ENCODE data around the gene TREML2. TPM values are rescaled to one million over a fixed set of nuclear protein-coding genes. Genes with fewer than 3 reads are reported as not detected.

TREML2 gene
- total RNA-seq, 1 donor from 2014 or later: not detected

DNA sequence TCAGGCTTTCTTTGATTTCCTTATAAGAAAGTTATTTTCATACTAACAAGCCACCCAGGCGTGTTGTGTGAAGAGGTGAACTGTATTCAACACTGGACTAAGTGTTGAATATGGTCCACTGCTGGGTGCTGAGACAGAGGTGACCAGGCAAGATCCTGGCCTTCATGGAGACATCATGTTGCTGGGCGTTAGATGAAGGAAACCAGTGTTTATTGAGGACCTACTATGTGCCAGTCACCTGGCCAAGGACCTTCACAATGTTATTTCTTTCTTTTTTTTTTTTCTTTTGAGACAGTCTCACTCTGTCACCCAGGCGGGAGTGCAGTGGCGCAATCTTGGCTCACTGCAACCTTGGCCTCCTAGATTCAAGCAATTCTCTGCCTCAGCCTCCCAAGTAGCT lies 44.9 kb downstream of the TREML2 start:
- H3K27me3 ChIP-seq (ENCODE audit: low read depth): peaks cover 74% of the 10 kb centered on the region
- H3K4me3 ChIP-seq: no peak overlapping the region
- H3K4me1 ChIP-seq: no peaks in the 10 kb centered on the region
- H3K27ac ChIP-seq (replicated peaks): no peak overlapping the region
- DNase-seq: no peak
- intact Hi-C loops (cut with micrococcal nuclease): no loop called here
- no peaks in the 10 kb centered on the region for H3K9me3 ChIP-seq (replicated peaks)
- TF ChIP-seq, protein P1, sequence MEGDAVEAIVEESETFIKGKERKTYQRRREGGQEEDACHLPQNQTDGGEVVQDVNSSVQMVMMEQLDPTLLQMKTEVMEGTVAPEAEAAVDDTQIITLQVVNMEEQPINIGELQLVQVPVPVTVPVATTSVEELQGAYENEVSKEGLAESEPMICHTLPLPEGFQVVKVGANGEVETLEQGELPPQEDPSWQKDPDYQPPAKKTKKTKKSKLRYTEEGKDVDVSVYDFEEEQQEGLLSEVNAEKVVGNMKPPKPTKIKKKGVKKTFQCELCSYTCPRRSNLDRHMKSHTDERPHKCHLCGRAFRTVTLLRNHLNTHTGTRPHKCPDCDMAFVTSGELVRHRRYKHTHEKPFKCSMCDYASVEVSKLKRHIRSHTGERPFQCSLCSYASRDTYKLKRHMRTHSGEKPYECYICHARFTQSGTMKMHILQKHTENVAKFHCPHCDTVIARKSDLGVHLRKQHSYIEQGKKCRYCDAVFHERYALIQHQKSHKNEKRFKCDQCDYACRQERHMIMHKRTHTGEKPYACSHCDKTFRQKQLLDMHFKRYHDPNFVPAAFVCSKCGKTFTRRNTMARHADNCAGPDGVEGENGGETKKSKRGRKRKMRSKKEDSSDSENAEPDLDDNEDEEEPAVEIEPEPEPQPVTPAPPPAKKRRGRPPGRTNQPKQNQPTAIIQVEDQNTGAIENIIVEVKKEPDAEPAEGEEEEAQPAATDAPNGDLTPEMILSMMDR (IDR thresholded peaks at IDR 0.05; ENCODE audit: borderline replicate concordance): no peak
- no peaks in the 10 kb centered on the region for H3K36me3 ChIP-seq

DNA sequence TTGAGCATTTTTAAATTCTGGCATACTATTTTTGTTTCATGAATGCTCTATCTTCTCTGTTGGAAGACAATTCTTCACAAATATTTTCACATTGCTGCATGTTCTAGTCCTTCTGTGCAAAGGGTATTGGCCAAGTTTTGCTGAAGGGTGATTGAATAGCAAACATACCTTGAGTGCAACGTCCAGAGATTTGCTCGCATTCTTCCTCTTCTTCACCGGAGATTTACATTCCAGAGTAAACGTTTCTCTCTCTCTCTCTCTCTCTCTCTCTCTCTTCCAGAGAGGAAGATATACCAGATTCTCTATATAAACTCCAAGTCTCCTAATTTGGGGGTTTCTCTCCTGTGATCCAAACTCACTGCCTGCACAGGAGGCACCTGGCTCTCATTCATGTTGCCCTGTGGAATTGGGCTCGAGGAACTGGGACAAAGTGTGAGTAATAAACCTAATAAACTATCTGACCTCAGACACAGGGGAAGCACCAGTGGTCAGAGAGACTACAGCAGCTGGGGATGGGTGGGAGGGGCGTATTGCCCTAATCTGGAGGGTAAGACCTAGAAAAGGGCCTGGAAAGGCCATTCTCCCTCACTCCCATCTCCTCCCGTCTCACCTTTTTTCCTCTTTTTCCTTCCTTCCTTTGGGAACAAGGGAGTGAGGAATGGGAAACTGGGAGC lies 45.7 kb downstream of the TREML2 start:
- H3K27me3 ChIP-seq (ENCODE audit: low read depth): peaks cover 66% of the 10 kb centered on the region
- DNase-seq: no peak
- H3K4me3 ChIP-seq: no peak overlapping the region
- no peak overlapping the region for H3K27ac ChIP-seq (replicated peaks)
- H3K36me3 ChIP-seq: no peaks in the 10 kb centered on the region
- TF ChIP-seq, protein P1 (IDR thresholded peaks at IDR 0.05; ENCODE audit: borderline replicate concordance): no peak
- no peaks in the 10 kb centered on the region for H3K4me1 ChIP-seq
- intact Hi-C loops (cut with micrococcal nuclease): no loop called here
- no peaks in the 10 kb centered on the region for H3K9me3 ChIP-seq (replicated peaks)

DNA sequence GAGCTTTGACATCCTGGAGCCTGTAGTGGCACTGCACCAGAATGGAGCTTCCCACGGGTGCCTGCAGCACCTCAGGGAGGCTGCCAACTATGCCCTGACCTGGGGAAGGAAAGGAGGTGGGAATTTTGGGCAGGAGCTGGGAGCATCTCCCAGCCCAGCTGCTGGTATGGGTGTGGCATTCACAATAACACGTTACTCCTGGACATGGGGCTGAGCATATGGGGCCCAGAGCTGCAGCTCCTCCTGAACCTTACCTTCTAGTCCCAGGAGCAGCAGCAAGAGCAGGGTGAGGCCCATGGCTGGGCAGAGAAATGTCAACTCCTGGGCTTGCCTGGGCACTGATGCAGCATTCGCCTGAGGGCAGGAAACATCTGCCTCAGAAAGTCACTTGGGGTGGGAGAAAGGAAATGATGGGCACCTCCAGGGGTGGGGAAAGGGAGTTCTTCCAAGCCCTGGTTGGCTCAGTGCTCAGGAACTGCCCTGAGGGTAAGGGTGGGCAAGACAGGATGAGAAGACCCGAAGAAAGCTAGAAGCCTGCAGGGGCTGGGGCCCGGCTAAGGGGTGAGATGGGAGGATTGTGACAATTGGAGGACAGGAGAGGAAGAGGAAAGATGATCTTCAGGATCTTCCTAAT lies 46.8 kb downstream of the TREML2 start, which contains the start of gene TREML1:
TREML1 (minus strand) TSS at position 356 of the 634 bp plus-strand sequence; CDS start at position 297, 59 bp downstream.
- Histone ChIP-seq H3K4me1 (no peaks in the 10 kb centered on the region), H3K4me3 (no peak within 1 kb of the TSS), H3K9me3 (replicated peaks) (no peaks in the 10 kb centered on the region), H3K27ac (replicated peaks) (no peak within 1 kb of the TSS), H3K27me3 (ENCODE audit: low read depth) (peaks cover 55% of the 10 kb centered on the region), H3K36me3 (no peaks in the 10 kb centered on the region)
- intact Hi-C loops (cut with micrococcal nuclease): no loop called here
- DNase-seq: no peak
- TF ChIP-seq, protein P1 (IDR thresholded peaks at IDR 0.05; ENCODE audit: borderline replicate concordance): no peak

DNA sequence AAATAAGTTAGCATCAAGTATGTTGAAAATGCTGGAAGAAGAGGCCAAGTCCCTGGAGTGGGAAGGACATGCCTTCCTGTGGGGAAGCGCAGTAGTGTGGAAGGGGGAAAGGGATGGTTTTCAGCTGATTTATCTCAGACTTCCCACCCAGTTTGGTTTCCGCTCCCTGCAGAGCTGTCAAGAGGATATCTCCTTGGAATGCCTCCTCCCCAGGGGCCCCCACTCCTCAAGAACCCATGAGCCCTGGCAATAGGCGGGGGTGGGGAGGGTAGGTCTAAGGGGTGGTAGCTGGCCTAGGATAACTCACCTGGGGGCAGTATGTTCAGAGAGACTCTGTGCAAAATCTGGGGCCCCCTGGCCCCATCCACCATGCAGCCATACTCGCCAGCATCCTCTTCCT lies 47.5 kb downstream of the TREML2 start:
- no peak overlapping the region for H3K4me3 ChIP-seq
- intact Hi-C loops (cut with micrococcal nuclease): no loop called here
- H3K36me3 ChIP-seq: no peaks in the 10 kb centered on the region
- TF ChIP-seq, protein P1 (IDR thresholded peaks at IDR 0.05; ENCODE audit: borderline replicate concordance): no peak
- H3K4me1 ChIP-seq: no peaks in the 10 kb centered on the region
- no peaks in the 10 kb centered on the region for H3K9me3 ChIP-seq (replicated peaks)
- H3K27me3 ChIP-seq (ENCODE audit: low read depth): peaks cover 48% of the 10 kb centered on the region
- no peak for DNase-seq
- H3K27ac ChIP-seq (replicated peaks): no peak overlapping the region

DNA sequence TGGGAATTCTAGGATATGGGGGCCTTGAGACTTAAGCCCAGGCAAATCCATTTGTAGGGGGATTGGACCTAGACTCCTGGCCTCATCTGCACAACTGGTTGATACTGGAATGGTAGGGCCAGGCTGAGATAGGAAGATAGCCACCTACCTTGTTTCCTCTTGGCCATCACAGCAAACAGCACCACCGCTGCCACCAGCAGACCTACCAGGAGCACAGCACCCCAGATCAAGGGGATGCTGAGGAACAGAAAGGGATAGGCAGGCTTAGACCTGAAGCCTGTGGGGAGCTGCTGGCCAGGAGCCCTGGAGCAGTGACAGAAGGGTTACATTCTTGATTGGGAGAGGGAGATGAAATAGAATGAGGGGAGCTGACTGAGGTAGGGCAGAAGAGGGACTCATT lies 50.3 kb downstream of the TREML2 start:
- intact Hi-C loops (cut with micrococcal nuclease): no loop called here
- Histone ChIP-seq H3K4me3 (no peak overlapping the region), H3K4me1 (no peaks in the 10 kb centered on the region), H3K27me3 (ENCODE audit: low read depth) (peaks cover 20% of the 10 kb centered on the region), H3K36me3 (peaks cover 11% of the 10 kb centered on the region), H3K9me3 (replicated peaks) (no peaks in the 10 kb centered on the region), H3K27ac (replicated peaks) (no peak overlapping the region)
- no peak for DNase-seq
- TF ChIP-seq, protein P1 (IDR thresholded peaks at IDR 0.05; ENCODE audit: borderline replicate concordance): no peak

All from left ventricle myocardium inferior (tissue), 1 donor.